Smooth muscle cell of bladder (primary cell): Measurements from ENCODE around the gene C2orf80. TPM values are rescaled to one million over a fixed set of nuclear protein-coding genes. Genes with fewer than 3 reads are reported as not detected.

Source experiments
- total RNA-seq: library from RNA; depleted of rRNA; stranded (reverse); fragments of >200 nt; gene quantifications from 2 replicates; pipeline ENCODE4 v1.2.3, GENCODE V29; 2014

Gene C2orf80
- not detected in 2 replicates for total RNA-seq

DNA sequence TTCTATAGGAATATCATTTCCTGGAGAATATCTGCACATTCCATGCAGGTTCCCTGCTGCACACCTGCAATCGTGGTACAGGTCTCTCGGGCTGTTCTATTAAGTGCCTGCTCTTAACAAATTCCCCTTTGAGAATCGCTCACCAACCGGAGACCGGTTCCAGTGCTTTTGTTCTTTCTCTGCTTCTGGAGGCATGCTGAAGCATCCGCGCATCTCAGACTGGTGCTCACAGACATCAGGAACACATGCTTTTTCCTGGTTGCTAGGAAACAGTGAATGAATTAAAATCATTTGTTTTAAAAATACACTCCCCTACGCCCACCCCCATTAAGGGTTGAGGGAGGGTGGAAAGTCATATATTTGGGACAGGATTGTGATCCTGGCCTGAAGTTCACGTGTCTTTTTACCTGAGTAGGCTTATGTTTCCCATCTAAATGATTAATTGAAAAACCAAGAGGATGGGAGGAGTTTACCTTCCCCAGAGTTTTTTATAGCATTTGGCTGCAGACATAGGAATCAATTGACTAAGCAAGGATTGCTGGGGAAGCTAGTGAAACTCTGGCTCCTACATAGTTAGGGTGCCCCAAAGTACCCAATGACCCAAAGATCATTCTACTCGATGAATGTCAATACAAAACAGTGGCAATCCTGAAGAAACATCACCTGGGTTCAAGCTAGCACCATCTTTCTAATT lies at the start of gene C2orf80:
Gene C2orf80 (minus strand): TSS at position 221 of the 694 bp plus-strand sequence. CDS start 3,044 bp downstream, outside the sequence.

DNA sequence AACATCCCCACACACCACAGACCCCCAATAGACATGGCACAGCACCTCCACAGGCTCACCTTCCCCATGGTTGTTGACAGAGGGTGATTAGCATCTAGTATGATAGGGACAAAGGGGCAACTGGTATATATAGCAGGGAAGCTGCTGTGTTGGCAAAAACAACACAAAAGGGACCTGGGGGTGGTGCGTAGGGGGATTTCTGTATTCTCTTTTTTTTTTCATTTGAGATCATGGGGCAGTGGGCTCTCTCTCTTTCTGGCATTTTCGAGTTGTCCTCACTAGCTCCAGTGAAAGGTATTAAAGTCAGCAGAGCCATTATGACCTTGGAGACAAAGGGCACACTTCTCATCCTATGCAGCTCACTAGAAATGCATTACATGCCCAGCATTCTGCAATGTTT lies 26.3 kb downstream of the C2orf80 start, which contains the start of gene CRYGA:
Gene CRYGA (minus strand): TSS at position 101 of the 400 bp plus-strand sequence. CDS start 33 bp downstream, at position 68.

DNA sequence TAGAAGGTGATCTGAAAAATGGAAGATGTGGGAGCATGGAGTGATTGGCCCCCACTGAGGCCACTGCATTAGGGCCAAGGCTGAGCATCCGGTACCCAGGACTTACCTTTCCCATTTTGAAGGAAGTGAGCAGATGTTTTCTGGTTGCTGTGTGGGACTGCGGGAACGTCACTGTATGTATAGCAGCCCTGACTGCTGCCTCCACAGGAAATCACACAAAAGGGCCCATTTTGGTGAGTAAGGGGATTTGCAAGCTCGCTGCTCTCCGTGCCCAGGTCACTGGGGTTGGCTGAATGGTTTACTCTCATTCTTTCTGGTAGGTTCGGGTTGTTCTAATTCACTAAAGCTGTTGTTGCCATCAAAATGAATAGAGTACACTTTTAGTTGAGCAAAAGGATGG lies 43.8 kb downstream of the C2orf80 start, which contains the start of gene CRYGB:
Gene CRYGB (minus strand): TSS at position 153 of the 400 bp plus-strand sequence. CDS start 38 bp downstream, at position 115.

DNA sequence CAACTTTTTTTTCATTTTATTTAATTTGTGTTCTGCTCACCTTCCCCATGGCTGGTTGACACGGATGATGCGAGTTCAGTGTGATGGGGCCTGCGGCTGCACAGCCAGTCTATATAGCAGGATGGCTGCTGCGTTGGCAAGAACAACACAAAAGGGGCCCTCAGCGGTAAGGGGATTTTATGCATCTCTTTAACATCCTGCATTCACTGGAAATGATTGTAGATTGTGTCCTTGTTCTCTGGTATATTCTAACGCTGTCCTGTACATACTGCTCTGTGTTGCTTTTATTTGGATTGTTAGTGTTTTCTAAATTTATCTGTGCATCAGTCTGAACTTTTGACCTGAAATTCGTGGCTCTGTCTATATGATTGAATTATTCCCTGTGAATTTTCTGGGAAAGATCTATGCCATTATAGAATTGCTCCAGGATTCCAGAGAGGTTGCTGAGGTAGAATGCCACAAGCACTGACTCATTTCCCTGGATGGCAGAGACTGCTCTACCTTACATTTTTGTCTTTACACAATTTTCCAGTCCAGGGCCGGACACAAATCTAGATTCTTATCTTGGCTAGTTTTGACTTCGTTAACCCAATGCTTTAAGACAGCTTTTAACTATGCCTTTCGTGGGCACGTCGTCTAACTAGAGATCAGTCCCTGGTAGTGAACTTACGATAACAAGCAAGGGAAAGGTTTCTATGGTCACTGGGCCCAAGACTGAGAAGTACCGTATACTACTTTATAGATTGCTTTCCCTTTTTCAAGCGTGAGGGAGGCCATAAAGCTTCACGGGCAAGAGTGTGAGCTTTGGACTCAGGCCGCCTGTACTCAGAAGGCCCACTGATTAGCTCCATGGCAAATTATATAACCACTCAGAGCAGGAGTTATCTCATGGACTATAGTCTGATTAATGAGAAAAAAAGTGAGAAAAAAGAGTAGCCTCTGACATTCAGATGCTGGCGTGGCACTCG lies 59.8 kb downstream of the C2orf80 start, which contains the start of gene CRYGC:
Gene CRYGC (minus strand): TSS at position 85 of the 968 bp plus-strand sequence. CDS start 36 bp downstream, at position 49.

DNA sequence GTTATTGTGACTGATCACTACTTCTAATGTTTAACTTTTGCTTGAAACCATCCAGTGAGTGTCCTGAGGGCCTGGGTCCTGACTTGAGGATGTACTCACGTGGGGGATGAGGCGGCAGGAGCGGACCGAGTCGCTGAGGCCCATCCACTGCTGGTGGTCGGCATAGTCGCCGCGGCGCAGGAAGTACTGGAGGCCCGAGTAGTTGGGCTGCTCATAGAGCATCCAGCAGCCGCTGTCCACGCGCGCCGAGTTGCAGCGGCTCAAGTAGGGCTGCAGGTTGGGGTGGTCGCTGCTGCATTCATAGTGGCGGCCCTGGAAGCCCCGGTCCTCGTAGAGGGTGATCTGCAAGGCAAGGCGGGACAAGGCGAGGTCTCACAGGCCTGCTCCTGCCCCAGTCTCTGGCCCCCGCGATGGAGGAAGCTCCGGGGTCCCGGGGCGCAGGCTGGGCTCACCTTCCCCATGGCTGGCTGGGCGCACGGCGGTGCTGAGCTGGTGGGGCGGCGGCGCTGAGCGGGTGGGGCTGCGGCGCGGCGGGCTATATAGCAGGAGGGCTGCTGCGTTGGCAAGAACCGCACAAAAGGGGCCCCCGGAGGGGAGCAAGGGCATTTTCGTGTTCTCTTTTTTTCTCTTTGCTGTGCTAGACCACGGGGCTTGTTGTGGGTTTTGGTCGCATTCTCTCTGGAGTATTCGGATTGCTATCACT lies 65.7 kb downstream of the C2orf80 start, which contains the start of gene CRYGD:
Gene CRYGD (minus strand): TSS at position 512 of the 703 bp plus-strand sequence. CDS start 51 bp downstream, at position 461.

Other genes with a start within 250 kb of the C2orf80 start
- 11.1 and 12.9 TPM in 2 replicates for gene PLEKHM3, start 164.5 kb downstream of the C2orf80 start, total RNA-seq
- gene CRYGD, start 65.5 kb downstream of the C2orf80 start, total RNA-seq, result not detected in 2 replicates
- gene CRYGC, start 60.2 kb downstream of the C2orf80 start, total RNA-seq, result not detected in 2 replicates
- not detected in 2 replicates for gene CRYGB, start 43.9 kb downstream of the C2orf80 start, total RNA-seq
- gene CRYGA, start 26.4 kb downstream of the C2orf80 start, total RNA-seq, result not detected in 2 replicates
- 323 and 357 TPM in 2 replicates for gene IDH1, start 65.0 kb upstream of the C2orf80 start, total RNA-seq
- gene PIKFYVE, start 76.2 kb upstream of the C2orf80 start, total RNA-seq, result 28.6 and 39.0 TPM in 2 replicates
- under 0.01 TPM in 1 of 2 replicates, not detected in the other for gene PTH2R, start 216.8 kb upstream of the C2orf80 start, total RNA-seq